K562 (cell line): ENCODE results near the gene PPP6R3. TPM values are rescaled to one million over a fixed set of nuclear protein-coding genes. Genes with fewer than 3 reads are reported as not detected.

ENCODE experiments used
- CAMTA2 ChIP-seq: fragments of 250-450 bp; sonication (Bioruptor Pico); conservative IDR thresholded peaks from 2 replicates; pipeline ENCODE4 v1.5.1; 2022
- CREB1 ChIP-seq, 2 experiments: sonication (generic) in 1 of 2; formaldehyde crosslinking in 1 of 2; IDR thresholded peaks; 2 replicates each; pipeline versions ENCODE4 v1.6.1 to v1.8.0; 2012 to 2022; ENCODE audit warnings: inconsistent platforms in 1 of 2, mild to moderate bottlenecking in 1 of 2, missing genetic modification reagents in 1 of 2, moderate library complexity in 1 of 2
- FOXK2 ChIP-seq, 2 experiments: fragments of 450-650 bp; IDR thresholded peaks in 1 of 2; conservative IDR thresholded peaks in 1 of 2; 2 replicates each; pipeline ENCODE4 v1.6.1; 2016; ENCODE audit warnings: low read depth in 2 of 2, mild to moderate bottlenecking in 1 of 2
- KDM4B ChIP-seq, 2 experiments: fragments of 450-650 bp in 1 of 2; sonication (generic) in 1 of 2; IDR thresholded peaks; 2 replicates each; pipeline ENCODE4 v1.6.1; 2016 to 2017; ENCODE audit warnings: borderline replicate concordance in 2 of 2, antibody characterized with exemption in 1 of 2, low read depth in 1 of 2, mild to moderate bottlenecking in 1 of 2
- KLF13 ChIP-seq: fragments of 450-650 bp; IDR thresholded peaks from 2 replicates; pipeline ENCODE4 v1.6.1; 2016; ENCODE audit warnings: missing genetic modification characterization, low read depth, mild to moderate bottlenecking, missing compliant biosample characterization, moderate library complexity, borderline replicate concordance
- NFXL1 ChIP-seq: fragments of 450-650 bp; formaldehyde crosslinking; IDR thresholded peaks from 2 replicates; pipeline ENCODE4 v1.4.0; 2021; ENCODE audit warnings: mild to moderate bottlenecking
- NKRF ChIP-seq: fragments of 450-650 bp; IDR thresholded peaks from 2 replicates; pipeline ENCODE4 v1.6.1; 2016; ENCODE audit warnings: borderline replicate concordance
- PCBP2 ChIP-seq: fragments of 200-400 bp; formaldehyde crosslinking; IDR thresholded peaks from 2 replicates; pipeline ENCODE4 v1.6.1; 2018; ENCODE audit warnings: low read length, low read depth, mild to moderate bottlenecking, moderate library complexity; ENCODE audit not compliant: poor library complexity, severe bottlenecking
- PHF21A ChIP-seq: fragments of 450-650 bp; IDR thresholded peaks from 2 replicates; pipeline ENCODE4 v1.6.1; 2017; ENCODE audit warnings: low read depth, borderline replicate concordance
- PHTF2 ChIP-seq: fragments of 250-450 bp; sonication (Bioruptor Pico); IDR thresholded peaks from 2 replicates; pipeline ENCODE4 v1.5.0; 2021; ENCODE audit warnings: mild to moderate bottlenecking
- PRPF4 ChIP-seq: fragments of 200-400 bp; formaldehyde crosslinking; IDR thresholded peaks from one replicate; pipeline ENCODE4 v1.6.1; 2017; ENCODE audit warnings: low read length, low read depth, mild to moderate bottlenecking; ENCODE audit not compliant: insufficient read depth, poor library complexity, severe bottlenecking
- SMAD4 ChIP-seq: fragments of 250-450 bp; sonication (Bioruptor Pico); conservative IDR thresholded peaks from 2 replicates; pipeline ENCODE4 v1.8.0; 2021; ENCODE audit warnings: inconsistent platforms, mild to moderate bottlenecking, moderate library complexity
- SOX6 ChIP-seq: fragments of 450-650 bp; IDR thresholded peaks from 2 replicates; pipeline ENCODE4 v1.6.1; 2014; ENCODE audit warnings: mild to moderate bottlenecking
- SRSF1 ChIP-seq: fragments of 200-400 bp; formaldehyde crosslinking; IDR thresholded peaks from 2 replicates; pipeline ENCODE4 v1.6.1; 2017; ENCODE audit warnings: mild to moderate bottlenecking, low read depth, low read length, moderate library complexity
- ZNF592 ChIP-seq: fragments of 450-650 bp; IDR thresholded peaks from 2 replicates; pipeline ENCODE4 v1.6.1; 2017; ENCODE audit warnings: antibody characterized with exemption, mild to moderate bottlenecking
- ZNF766 ChIP-seq: fragments of 200-800 bp; sonication (Bioruptor generic); conservative IDR thresholded peaks from 2 replicates; pipeline ENCODE4 v1.6.1; 2016; ENCODE audit warnings: missing genetic modification characterization, missing compliant biosample characterization
- polyA plus RNA-seq, 8 experiments: library from polyadenylated mRNA; depleted of rRNA in 4 of 8; stranded (reverse) in 5 of 8; unstranded in 3 of 8; fragments of >200 nt; fragmentation: Nextera tagmentation in 2 of 8; fragmentation: Illumina TruSeq in 1 of 8; extraction: Ambion mirVana in 2 of 8; extraction: Trizol in 1 of 8; gene quantifications; 2 replicates each; pipeline versions ENCODE4 v1.2.1 to v1.2.3, GENCODE V29; 2011 to 2014; ENCODE audit warnings: inconsistent platforms in 1 of 8, missing spikeins in 1 of 8
- total RNA-seq, 7 experiments: library from RNA; depleted of rRNA in 6 of 7; stranded (reverse); fragments of >200 nt in 6 of 7; fragmentation: Illumina TruSeq in 2 of 7; extraction: Trizol in 2 of 7; gene quantifications; 2 replicates each; pipeline versions ENCODE4 v1.2.1 to v1.2.3, GENCODE V29; 2011 to 2021; ENCODE audit warnings: low replicate concordance in 1 of 7
- TF ChIP-seq, protein P1 (sequence below): fragments of 450-650 bp; IDR thresholded peaks from 2 replicates; pipeline ENCODE4 v1.6.1; 2016; ENCODE audit warnings: antibody characterized with exemption
- TF ChIP-seq, protein P2 (sequence below): fragments of 250-450 bp; sonication (Bioruptor Pico); IDR thresholded peaks from 2 replicates; pipeline ENCODE4 v1.5.0; 2021

The PPP6R3 gene
- total and polyA plus RNA-seq, 9 of the 15 experiments (the other 6 are each of a cell fraction or from before 2014, with no cell fraction given) = 20.3 to 117 (median 80.6) TPM

- TF ChIP-seq ZNF592 (peak; percentile 45; the same call in 1 of the 2 replicates), PRPF4 (peak; percentile 46), PHTF2 (CRISPR knock-in tag) (no peak), SRSF1 (no peak), PCBP2 (no peak), CREB1 (IDR thresholded peaks at IDR 0.05) (peak; percentile 32; the same call in 1 of the 2 replicates), CREB1 (CRISPR knock-in tag; IDR thresholded peaks at IDR 0.05) (no peak), KDM4B (IDR thresholded peaks at IDR 0.05; ENCODE audit: borderline replicate concordance in 2 of 2, low read depth in 1 of 2) (no peak), KLF13 (0 out of 2 replicates have a peak, but pooled peaks have one; percentile 31), NKRF (no peak), CAMTA2 (CRISPR knock-in tag) (no peak), SMAD4 (CRISPR knock-in tag) (peak; percentile 32; the same call in 1 of the 2 replicates), PHF21A (no peak), NFXL1 (CRISPR knock-in tag) (no peak), SOX6 (no peak), ZNF766 (CRISPR knock-in tag) (0 out of 2 replicates have a peak, but pooled peaks have one; percentile 52), FOXK2 (conservative IDR thresholded peaks at IDR 0.05 in 1 of 2, IDR thresholded peaks at IDR 0.05 in 1 of 2; ENCODE audit: low read depth in 2 of 2) (no peak)
- TF ChIP-seq, protein P1, sequence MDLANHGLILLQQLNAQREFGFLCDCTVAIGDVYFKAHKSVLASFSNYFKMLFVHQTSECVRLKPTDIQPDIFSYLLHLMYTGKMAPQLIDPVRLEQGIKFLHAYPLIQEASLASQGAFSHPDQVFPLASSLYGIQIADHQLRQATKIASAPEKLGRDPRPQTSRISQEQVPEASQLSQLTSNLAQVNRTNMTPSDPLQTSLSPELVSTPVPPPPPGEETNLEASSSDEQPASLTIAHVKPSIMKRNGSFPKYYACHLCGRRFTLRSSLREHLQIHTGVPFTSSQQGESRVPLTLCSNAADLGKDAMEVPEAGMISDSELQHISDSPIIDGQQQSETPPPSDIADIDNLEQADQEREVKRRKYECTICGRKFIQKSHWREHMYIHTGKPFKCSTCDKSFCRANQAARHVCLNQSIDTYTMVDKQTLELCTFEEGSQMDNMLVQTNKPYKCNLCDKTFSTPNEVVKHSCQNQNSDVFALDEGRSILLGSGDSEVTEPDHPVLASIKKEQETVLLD = no peak
- TF ChIP-seq, protein P2, sequence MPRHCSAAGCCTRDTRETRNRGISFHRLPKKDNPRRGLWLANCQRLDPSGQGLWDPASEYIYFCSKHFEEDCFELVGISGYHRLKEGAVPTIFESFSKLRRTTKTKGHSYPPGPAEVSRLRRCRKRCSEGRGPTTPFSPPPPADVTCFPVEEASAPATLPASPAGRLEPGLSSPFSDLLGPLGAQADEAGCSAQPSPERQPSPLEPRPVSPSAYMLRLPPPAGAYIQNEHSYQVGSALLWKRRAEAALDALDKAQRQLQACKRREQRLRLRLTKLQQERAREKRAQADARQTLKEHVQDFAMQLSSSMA (CRISPR knock-in tag) = 0 out of 2 replicates have a peak, but pooled peaks have one; percentile 30
Measured at GRCh38 chr11:68460741-68461574, at the start of gene PPP6R3 (continued).
